BLaER1 treated with 17β-estradiol and CSF1 and Interleukin-3, amounts not matched to agents 10 nM and 100 nM (cell line): ENCODE results near the gene AKAP17A.
A peak's percentile ranks its signal among the peaks of the same experiment; 100 is the strongest.

Experiments used
- H3K27ac ChIP-seq, 11 experiments: shearing (Covaris generic); formaldehyde crosslinking; 2 replicates each; pipeline ENCODE4 v1.8.1; 2022
- H3K27me3 ChIP-seq, 11 experiments: shearing (Covaris generic); formaldehyde crosslinking; 2 replicates each; pipeline ENCODE4 v1.8.1; 2022
- H3K36me3 ChIP-seq, 11 experiments: shearing (Covaris generic); formaldehyde crosslinking; 2 replicates each; pipeline ENCODE4 v1.8.1; 2022
- H3K4me1 ChIP-seq, 10 experiments: shearing (Covaris generic); formaldehyde crosslinking; 2 replicates each; pipeline ENCODE4 v1.8.1; 2022
- H3K4me2 ChIP-seq, 11 experiments: shearing (Covaris generic); formaldehyde crosslinking; 2 replicates each; pipeline ENCODE4 v1.8.1; 2022
- H3K4me3 ChIP-seq, 10 experiments: shearing (Covaris generic); formaldehyde crosslinking; 2 replicates each; pipeline ENCODE4 v1.8.1; 2022
- H3K9ac ChIP-seq, 11 experiments: shearing (Covaris generic); formaldehyde crosslinking; 2 replicates each; pipeline ENCODE4 v1.8.1; 2022
- H3K9me3 ChIP-seq, 11 experiments: shearing (Covaris generic); formaldehyde crosslinking; replicated peaks in 1 of 11; 2 replicates each; pipeline ENCODE4 v1.8.1; 2022
- H4K20me1 ChIP-seq, 11 experiments: shearing (Covaris generic); formaldehyde crosslinking; 2 replicates each; pipeline ENCODE4 v1.8.1; 2022
- Cebpa-rat ChIP-seq, 11 experiments: shearing (Covaris generic); IDR thresholded peaks; 2 replicates each; pipeline ENCODE4 v1.8.1; 2022

The AKAP17A gene

DNA sequence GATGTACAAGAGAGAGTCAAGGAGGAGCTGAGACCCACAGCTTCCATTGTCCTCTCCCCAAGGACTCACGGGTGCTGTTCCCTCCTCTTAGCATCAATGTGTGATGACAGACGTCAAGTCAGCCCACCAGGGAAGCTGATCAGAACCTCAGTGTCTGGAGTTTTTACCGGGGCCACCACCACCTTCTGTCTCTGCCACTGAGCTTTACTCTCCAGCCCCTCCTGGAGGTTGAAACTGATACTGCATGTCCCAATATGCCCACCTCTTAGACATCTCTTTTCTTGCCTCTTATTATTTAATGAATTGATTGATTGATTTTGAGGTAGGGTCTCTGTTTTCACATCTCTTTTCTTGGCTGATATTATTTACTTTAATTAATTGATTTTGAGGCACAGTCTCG is 10.3 kb upstream of the AKAP17A start:
- Histone ChIP-seq H3K4me1 (peaks cover 6 to 20% (median 14%) of the 10 kb centered on the region in 10 experiments; a peak in 17 of 20 replicates), H3K4me3 (no peak overlapping the region), H4K20me1 (no peaks in the 10 kb centered on the region), H3K9ac (no peak overlapping the region), H3K9me3 (no peaks in the 10 kb centered on the region), H3K36me3 (no peaks in the 10 kb centered on the region), H3K27ac (no peak overlapping the region), H3K4me2 (no peak overlapping the region), H3K27me3 (no peaks in the 10 kb centered on the region)
- TF ChIP-seq Cebpa-rat (IDR thresholded peaks at IDR 0.05): no peak

DNA sequence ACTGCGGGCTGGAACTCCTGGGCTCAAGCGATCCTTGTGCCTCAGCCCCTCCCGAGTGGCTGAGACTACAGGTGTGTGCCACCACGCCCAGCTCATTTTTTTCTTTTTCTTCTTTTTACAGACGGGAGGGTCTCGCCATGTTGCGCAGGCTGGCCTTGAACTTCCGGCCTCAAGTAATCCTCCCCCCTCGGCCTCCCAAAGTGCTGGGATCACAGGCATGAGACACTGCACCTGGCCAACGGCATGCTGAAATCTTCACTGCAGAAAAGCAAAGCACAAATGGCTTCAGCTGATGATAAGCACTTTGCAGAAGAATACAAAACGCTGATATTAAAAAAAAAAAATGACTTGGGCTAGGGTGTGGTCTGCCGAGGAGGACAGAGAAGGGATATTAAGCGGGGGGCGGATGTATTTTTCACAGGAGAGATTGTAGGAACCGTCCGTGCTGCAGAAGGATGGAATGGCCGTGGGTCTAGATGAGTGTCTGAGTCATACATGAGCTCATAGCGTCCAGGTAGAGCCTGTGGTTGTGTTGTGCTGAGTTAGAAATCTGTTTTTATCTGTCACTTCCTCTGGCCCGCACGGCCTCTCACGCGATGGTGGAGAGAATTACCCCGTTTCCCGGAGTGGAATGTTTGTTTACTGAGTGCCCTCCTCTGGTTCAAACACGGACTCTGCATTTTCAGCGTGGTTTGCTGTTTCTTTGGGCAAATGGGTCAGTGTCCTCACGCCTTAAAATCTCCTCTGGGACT is 8.5 kb upstream of the AKAP17A start:
- TF ChIP-seq Cebpa-rat (IDR thresholded peaks at IDR 0.05): no peak
- Histone ChIP-seq H3K9me3 (no peaks in the 10 kb centered on the region), H3K4me2 (peak overlapping the region in 4 of 11 experiments; percentile 13 to 48 (median 33); a peak in 7 of 22 replicates), H3K36me3 (no peaks in the 10 kb centered on the region), H3K4me3 (no peak overlapping the region), H3K9ac (no peak overlapping the region), H4K20me1 (no peaks in the 10 kb centered on the region), H3K4me1 (peaks cover 0 to 21% (median 11%) of the 10 kb centered on the region in 10 experiments; a peak in 16 of 20 replicates), H3K27me3 (no peaks in the 10 kb centered on the region), H3K27ac (no peak overlapping the region)

DNA sequence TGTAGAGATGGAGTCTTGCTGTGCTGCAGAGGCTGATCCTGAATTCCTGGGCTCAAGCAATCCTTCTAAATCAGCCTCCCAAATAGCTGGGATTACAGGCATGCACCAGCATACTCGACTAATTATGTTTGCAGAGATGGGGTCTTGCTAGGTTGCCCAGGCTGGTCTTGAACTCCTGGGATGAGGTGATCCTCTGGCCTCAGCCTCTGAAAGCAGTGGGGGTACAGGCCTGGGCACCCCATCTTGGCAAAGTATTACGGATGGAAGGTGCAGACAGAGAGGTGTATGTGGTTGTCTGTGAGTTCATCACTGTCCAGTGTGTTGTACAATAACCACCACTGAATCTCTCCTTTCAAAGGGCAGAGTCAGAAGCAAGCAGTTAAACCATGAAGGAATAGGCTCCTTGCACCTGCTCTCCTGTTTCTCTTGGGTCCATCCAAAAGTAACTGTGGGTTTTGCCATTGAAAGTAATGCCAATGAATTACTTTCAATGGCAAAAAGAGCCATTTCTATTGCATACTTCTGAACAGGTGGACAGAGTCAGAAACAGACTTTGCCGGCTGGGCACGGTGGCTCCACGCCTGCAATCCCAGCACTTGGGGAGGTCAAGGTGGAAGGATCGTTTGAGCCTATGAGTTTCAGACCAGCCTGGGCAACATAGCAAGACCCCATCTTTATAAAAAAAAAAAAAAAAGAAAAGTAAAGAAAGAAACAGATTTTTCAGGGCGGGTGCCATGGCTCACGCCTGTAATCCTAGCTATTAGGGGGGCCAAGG is 7.0 kb upstream of the AKAP17A start:
- no peak overlapping the region for H3K4me3 ChIP-seq
- H3K4me1 ChIP-seq: peaks cover 0 to 14% (median 9%) of the 10 kb centered on the region in 10 experiments; a peak in 16 of 20 replicates
- H3K4me2 ChIP-seq: no peak overlapping the region
- no peaks in the 10 kb centered on the region for H3K36me3 ChIP-seq
- no peak for TF ChIP-seq Cebpa-rat (IDR thresholded peaks at IDR 0.05)
- H3K9me3 ChIP-seq: no peaks in the 10 kb centered on the region
- H3K27me3 ChIP-seq: no peaks in the 10 kb centered on the region
- no peak overlapping the region for H3K9ac ChIP-seq
- no peaks in the 10 kb centered on the region for H4K20me1 ChIP-seq
- H3K27ac ChIP-seq: no peak overlapping the region

DNA sequence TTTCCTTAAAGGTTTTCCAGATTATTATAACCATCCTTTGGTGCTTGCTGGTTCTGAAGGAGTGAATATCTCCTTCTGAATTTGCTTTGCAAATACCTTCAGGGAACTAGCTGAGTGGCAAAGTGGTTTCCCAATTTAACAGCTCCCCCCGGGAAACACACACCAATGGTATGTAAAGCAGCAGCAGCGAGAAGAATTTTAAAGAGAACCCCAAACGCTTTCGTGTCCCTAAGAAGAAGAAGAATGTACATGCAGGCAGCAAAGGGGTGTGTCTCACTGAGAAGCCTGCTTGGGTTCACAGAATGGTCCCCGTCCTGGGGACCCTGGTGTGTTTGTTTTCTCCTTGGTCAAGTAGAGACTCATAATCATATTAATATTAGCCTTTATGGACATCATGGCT is 4.2 kb upstream of the AKAP17A start:
- no peak for TF ChIP-seq Cebpa-rat (IDR thresholded peaks at IDR 0.05)
- Histone ChIP-seq H4K20me1 (peaks cover 0 to 4% (median 3%) of the 10 kb centered on the region in 11 experiments; a peak in 17 of 22 replicates), H3K9ac (no peak overlapping the region), H3K27me3 (no peaks in the 10 kb centered on the region), H3K27ac (no peak overlapping the region), H3K9me3 (no peaks in the 10 kb centered on the region), H3K4me3 (no peak overlapping the region), H3K4me1 (peaks cover 0 to 24% (median 11%) of the 10 kb centered on the region in 10 experiments; a peak in 16 of 20 replicates), H3K4me2 (peak overlapping the region in 2 of 11 experiments; percentile 4 to 21; a peak in 1 of 22 replicates), H3K36me3 (no peaks in the 10 kb centered on the region)

DNA sequence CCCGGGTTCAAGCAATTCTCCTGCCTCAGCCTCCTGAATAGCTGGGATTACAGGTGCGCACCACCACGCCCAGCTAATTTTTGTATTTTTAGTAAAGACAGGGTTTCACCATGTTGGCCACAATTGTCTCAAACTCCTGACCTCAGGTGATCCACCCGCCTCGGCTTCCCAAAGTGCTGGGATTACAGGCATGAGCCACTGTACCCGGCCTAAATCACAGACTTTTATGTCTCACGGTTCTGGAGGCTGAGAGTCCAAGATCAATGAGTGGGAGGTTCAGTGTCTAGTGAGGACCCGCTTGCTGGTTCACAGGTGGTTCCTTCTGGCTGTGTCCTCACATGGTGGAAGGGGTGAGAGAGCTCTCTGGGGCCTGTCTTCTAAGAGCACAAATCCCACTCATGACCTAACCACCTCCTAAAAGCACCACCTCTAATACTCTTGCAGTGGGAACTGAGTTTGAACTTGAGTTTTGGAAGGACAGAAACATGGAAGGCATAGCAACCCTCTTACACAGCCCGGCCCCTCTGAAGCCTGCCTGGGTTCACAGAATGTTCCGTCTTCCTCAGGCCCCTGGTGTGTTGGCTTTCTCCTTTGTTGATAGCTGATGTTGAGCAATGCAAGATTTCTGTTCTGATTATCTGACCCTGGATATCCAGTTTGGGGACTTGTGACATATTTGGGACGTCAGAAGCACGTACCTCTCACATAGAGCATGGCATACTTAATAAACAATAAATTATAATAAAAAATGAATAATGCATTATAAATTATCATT is 1.9 kb upstream of the AKAP17A start:
- peaks cover 17 to 28% (median 26%) of the 10 kb centered on the region in 11 experiments for H4K20me1 ChIP-seq
- peaks cover 16 to 38% (median 22%) of the 10 kb centered on the region in 10 experiments for H3K4me1 ChIP-seq
- H3K36me3 ChIP-seq: peaks cover 14 to 18% (median 17%) of the 10 kb centered on the region in 11 experiments
- no peaks in the 10 kb centered on the region for H3K9me3 ChIP-seq
- no peaks in the 10 kb centered on the region for H3K27me3 ChIP-seq
- no peak overlapping the region for H3K9ac ChIP-seq
- 0 out of 22 replicates have a peak, but pooled peaks of 1 of the 11 experiments have one; percentile 22 for TF ChIP-seq Cebpa-rat (IDR thresholded peaks at IDR 0.05)
- no peak overlapping the region for H3K4me2 ChIP-seq
- H3K4me3 ChIP-seq: no peak overlapping the region
- H3K27ac ChIP-seq: peak overlapping the region in 4 of 11 experiments; percentile 5 to 40 (median 15); a peak in 3 of 22 replicates

DNA sequence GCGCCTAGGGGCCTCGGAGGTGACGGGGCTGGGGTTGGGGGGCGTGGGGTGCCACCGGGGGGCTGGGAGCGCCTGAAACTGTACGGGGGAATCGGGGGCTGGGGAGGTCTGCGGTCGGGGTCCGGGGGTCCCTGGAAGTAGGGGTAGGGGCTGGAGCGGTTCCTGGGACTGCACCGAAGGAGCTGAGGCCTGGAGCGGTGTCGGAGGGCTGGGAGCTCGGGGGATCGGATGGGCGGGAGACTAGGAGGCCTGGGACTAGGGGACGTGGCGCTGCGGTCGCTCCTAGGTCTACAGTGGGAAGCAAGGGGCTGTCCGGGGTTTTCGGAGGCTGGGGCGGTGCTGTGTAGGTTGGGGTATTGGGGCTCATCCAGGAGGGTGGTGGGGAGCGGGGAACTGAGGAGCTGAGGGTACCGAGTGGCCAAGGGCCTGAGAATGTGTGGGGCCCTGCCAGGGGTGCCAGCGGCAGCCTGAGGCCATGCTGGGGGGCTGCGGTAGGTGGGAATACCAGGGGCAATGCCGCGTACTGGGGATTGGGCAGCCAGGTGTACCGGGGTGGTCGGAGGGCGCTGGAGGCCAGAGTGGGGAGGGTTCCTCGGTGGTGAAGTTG is 562 bp downstream of the AKAP17A start:
- Histone ChIP-seq H3K27me3 (no peaks in the 10 kb centered on the region), H3K4me3 (peak overlapping the region; percentile 89 to 98 (median 94)), H3K4me2 (peak overlapping the region; percentile 83 to 99 (median 96)), H3K4me1 (peaks cover 23 to 46% (median 35%) of the 10 kb centered on the region in 10 experiments), H3K36me3 (peaks cover 34 to 39% (median 37%) of the 10 kb centered on the region in 11 experiments), H3K9me3 (no peaks in the 10 kb centered on the region), H3K27ac (peak overlapping the region; percentile 85 to 92 (median 89)), H4K20me1 (peaks cover 37 to 49% (median 46%) of the 10 kb centered on the region in 11 experiments), H3K9ac (peak overlapping the region; percentile 89 to 96 (median 93))
- no peak for TF ChIP-seq Cebpa-rat (IDR thresholded peaks at IDR 0.05)

DNA sequence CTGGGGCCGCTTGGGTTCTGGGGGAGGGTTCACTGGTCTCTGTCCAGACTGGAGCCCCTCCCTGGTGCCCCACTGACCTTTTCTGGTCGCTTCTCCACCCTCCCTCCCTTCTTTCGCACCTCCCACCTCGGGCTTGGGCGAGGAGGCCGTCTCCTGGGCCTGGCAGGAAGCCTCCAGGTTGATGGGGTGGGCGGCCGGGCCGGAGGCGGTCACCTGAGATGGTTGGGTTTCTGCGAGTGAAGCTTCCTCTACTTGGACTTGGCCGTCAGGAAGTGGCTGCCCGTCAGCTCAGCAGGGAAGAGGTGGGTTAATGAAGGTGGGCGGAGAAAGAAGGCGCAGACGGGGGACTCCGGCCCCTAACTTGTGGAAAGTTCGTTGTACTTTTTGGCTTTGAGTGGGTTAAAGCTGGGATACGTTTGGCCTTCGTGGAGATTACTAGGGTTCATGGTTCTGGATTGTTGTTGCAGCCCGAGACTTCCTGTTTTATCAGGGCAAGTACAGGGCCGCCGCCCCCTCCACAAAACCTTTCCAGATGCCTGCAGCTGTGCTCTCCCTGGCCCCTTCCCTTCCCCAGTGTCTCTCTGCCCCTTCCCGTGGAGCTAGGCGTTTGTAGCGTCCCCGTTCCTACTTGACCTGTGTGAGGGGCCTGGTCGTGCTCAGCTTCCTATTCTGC is 1.2 kb downstream of the AKAP17A start:
- H3K27me3 ChIP-seq: no peaks in the 10 kb centered on the region
- peaks cover 40 to 45% (median 44%) of the 10 kb centered on the region in 11 experiments for H3K36me3 ChIP-seq
- peaks cover 44 to 55% (median 53%) of the 10 kb centered on the region in 11 experiments for H4K20me1 ChIP-seq
- H3K4me2 ChIP-seq: peak overlapping the region; percentile 83 to 99 (median 96)
- H3K4me1 ChIP-seq: peaks cover 26 to 48% (median 41%) of the 10 kb centered on the region in 10 experiments
- peak overlapping the region; percentile 85 to 92 (median 89) for H3K27ac ChIP-seq
- no peaks in the 10 kb centered on the region for H3K9me3 ChIP-seq
- H3K4me3 ChIP-seq: peak overlapping the region; percentile 89 to 98 (median 94)
- peak overlapping the region; percentile 89 to 96 (median 93) for H3K9ac ChIP-seq
- no peak for TF ChIP-seq Cebpa-rat (IDR thresholded peaks at IDR 0.05)
